Measurements from ENCODE around the gene SNRNP70. TPM values are rescaled to one million over a fixed set of nuclear protein-coding genes. Genes with fewer than 3 reads are reported as not detected.
"Not testable (repeated sequence)": the region's sequence is repeated elsewhere in the genome, so short reads cannot be mapped to it uniquely, and the experiment has no call there.

SNRNP70 gene
- polyA plus RNA-seq, 2 donors, result 160 to 252 TPM

DNA sequence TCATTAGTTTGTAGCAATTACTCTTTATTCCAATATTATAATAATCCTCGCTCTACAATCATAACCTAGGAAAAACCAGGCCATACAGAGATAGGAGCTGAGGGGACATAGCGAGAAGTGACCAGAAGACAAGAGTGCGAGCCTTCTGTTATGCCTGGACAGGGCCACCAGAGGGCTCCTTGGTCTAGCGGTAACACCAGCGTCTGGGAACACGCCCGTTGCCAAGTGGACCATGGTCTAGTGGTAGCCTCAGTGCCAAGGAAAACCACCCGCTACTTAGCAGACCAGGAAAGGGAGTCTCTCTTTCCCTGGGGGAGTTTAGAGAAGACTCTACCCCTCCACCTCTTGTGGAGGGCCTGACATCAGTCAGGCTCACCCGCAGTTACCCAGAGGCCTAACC is 10.4 kb upstream of the SNRNP70 start:
- peaks cover 0 to 10% of the 10 kb centered on the region in 2 donors for H3K9me3 ChIP-seq (ENCODE audit: control insufficient read depth in 2 of 2, insufficient read depth in 1 of 2, low read depth in 1 of 2, low read length in 1 of 2)
- not testable (repeated sequence) for H3K27ac ChIP-seq (ENCODE audit: low read depth in 2 of 2, low read length in 1 of 2); H3K4me3 ChIP-seq (ENCODE audit: low read depth in 1 of 2, low read length in 2 of 2); H3K36me3 ChIP-seq (ENCODE audit: control insufficient read depth in 2 of 2, insufficient read depth in 2 of 2, low read length in 1 of 2); H3K4me1 ChIP-seq (ENCODE audit: control insufficient read depth in 2 of 2, insufficient read depth in 2 of 2, low read length in 1 of 2)
- H3K27me3 ChIP-seq (ENCODE audit: control insufficient read depth in 1 of 2, insufficient read depth in 2 of 2, low read length in 2 of 2), result peaks cover 0 to 12% of the 10 kb centered on the region in 2 donors
- WGBS, 2 donors, result 12 to 17% methylated on average over 7 to 8 of the region's 9 CpGs

DNA sequence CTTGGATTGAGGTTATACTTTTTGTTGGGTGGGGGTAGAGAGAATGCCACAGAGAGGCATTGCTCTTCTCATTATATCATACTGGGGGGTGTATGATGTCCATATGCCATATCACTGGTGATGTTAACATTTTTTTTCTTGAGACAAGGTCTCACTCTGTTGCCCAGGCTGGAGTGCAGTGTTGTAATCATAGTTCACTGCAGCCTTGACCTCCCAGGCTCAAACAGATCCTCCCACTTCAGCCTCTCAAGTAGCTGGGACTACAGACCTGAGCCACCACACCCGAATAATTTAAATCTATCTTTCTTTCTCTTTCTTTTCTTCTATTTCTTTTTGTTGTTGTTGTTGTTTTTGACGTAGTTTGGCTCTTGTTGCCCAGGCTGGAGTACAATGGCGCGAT is 4.9 kb upstream of the SNRNP70 start:
- 77 to 89% methylated on average over 4 of the region's 4 CpGs for WGBS, 2 donors
- Histone ChIP-seq H3K4me3 (ENCODE audit: low read depth in 1 of 2, low read length in 2 of 2) (no peak overlapping the region), H3K27ac (ENCODE audit: low read depth in 2 of 2, low read length in 1 of 2) (no peak overlapping the region)

DNA sequence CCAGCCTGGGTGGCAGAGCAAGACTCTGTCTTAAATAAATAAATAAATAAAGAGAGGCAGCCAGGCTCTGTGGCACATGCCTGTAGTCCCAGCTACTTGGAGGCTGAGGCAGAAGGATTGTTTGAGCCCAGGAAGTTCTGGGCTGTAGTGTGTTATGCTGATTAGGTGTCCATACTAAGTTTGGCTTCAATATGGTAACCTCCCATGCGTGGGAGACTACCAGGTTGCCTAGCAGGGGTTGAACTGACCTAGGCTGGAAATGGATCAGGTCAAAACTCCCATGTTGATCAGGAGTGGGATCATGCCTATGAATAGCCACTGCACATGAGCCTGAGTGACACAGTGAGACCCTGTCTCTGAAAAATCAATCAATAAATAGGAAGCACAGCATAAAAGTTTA is 4.0 kb upstream of the SNRNP70 start:
- H3K27ac ChIP-seq (ENCODE audit: low read depth in 2 of 2, low read length in 1 of 2), result no peak overlapping the region
- H3K9me3 ChIP-seq (ENCODE audit: control insufficient read depth in 2 of 2, insufficient read depth in 1 of 2, low read depth in 1 of 2, low read length in 1 of 2), result no peaks in the 10 kb centered on the region
- H3K36me3 ChIP-seq (ENCODE audit: control insufficient read depth in 2 of 2, insufficient read depth in 2 of 2, low read length in 1 of 2), result peaks cover 0 to under 1% of the 10 kb centered on the region in 2 donors
- peaks cover 0 to 1% of the 10 kb centered on the region in 2 donors for H3K4me1 ChIP-seq (ENCODE audit: control insufficient read depth in 2 of 2, insufficient read depth in 2 of 2, low read length in 1 of 2)
- no peak overlapping the region for H3K4me3 ChIP-seq (ENCODE audit: low read depth in 1 of 2, low read length in 2 of 2)
- 88 to 90% methylated on average over 1 of the region's 1 CpG for WGBS, 2 donors
- H3K27me3 ChIP-seq (ENCODE audit: control insufficient read depth in 1 of 2, insufficient read depth in 2 of 2, low read length in 2 of 2), result no peaks in the 10 kb centered on the region

More for the DNA sequence above, 4.9 kb upstream of the SNRNP70 start:
- H3K9me3 ChIP-seq (ENCODE audit: control insufficient read depth in 2 of 2, insufficient read depth in 1 of 2, low read depth in 1 of 2, low read length in 1 of 2), result no peaks in the 10 kb centered on the region
- no peaks in the 10 kb centered on the region for H3K27me3 ChIP-seq (ENCODE audit: control insufficient read depth in 1 of 2, insufficient read depth in 2 of 2, low read length in 2 of 2)
- H3K36me3 ChIP-seq (ENCODE audit: control insufficient read depth in 2 of 2, insufficient read depth in 2 of 2, low read length in 1 of 2), result no peaks in the 10 kb centered on the region
- H3K4me1 ChIP-seq (ENCODE audit: control insufficient read depth in 2 of 2, insufficient read depth in 2 of 2, low read length in 1 of 2), result no peaks in the 10 kb centered on the region

- H3K27ac ChIP-seq (ENCODE audit: low read depth in 2 of 2, low read length in 1 of 2), result peak overlapping the region; percentile 77 to 92
- peaks cover 0 to 8% of the 10 kb centered on the region in 2 donors for H3K36me3 ChIP-seq (ENCODE audit: control insufficient read depth in 2 of 2, insufficient read depth in 2 of 2, low read length in 1 of 2)
- WGBS, 2 donors, result 53 to 62% methylated on average over 26 of the region's 26 CpGs
- H3K27me3 ChIP-seq (ENCODE audit: control insufficient read depth in 1 of 2, insufficient read depth in 2 of 2, low read length in 2 of 2), result no peaks in the 10 kb centered on the region
- no peaks in the 10 kb centered on the region for H3K9me3 ChIP-seq (ENCODE audit: control insufficient read depth in 2 of 2, insufficient read depth in 1 of 2, low read depth in 1 of 2, low read length in 1 of 2)
- H3K4me1 ChIP-seq (ENCODE audit: control insufficient read depth in 2 of 2, insufficient read depth in 2 of 2, low read length in 1 of 2), result peaks cover 3 to 4% of the 10 kb centered on the region in 2 donors
- peak overlapping the region; percentile 88 to 94 for H3K4me3 ChIP-seq (ENCODE audit: low read depth in 1 of 2, low read length in 2 of 2)
Observed at GRCh38 chr19:49084206-49085019, 838 bp upstream of the SNRNP70 start.

DNA sequence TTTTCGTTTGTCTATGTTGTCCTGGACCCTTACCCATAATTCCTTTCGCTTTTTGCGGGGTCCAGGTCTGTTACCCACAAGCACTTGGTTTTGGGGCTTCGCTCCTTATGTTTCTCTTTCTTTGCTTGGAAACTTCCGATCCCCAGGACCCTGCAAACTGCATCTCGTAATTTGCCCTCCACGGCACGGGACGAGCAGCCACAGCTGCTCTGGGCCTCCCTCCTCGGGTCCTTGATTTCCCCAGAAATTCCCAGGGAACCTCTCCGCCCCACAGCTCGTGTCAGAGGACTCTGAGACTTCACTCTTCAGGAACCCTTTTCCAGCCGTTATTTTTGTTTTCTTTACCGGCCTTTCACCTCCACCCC is 599 bp downstream of the SNRNP70 start:
- H3K36me3 ChIP-seq (ENCODE audit: control insufficient read depth in 2 of 2, insufficient read depth in 2 of 2, low read length in 1 of 2), result peaks cover 8 to 16% of the 10 kb centered on the region in 2 donors
- no peaks in the 10 kb centered on the region for H3K27me3 ChIP-seq (ENCODE audit: control insufficient read depth in 1 of 2, insufficient read depth in 2 of 2, low read length in 2 of 2)
- 0 to 1% methylated on average over 14 of the region's 14 CpGs for WGBS, 2 donors
- peak overlapping the region; percentile 88 to 94 for H3K4me3 ChIP-seq (ENCODE audit: low read depth in 1 of 2, low read length in 2 of 2)
- peaks cover 3 to 4% of the 10 kb centered on the region in 2 donors for H3K4me1 ChIP-seq (ENCODE audit: control insufficient read depth in 2 of 2, insufficient read depth in 2 of 2, low read length in 1 of 2)
- peak overlapping the region; percentile 77 to 92 for H3K27ac ChIP-seq (ENCODE audit: low read depth in 2 of 2, low read length in 1 of 2)
- H3K9me3 ChIP-seq (ENCODE audit: control insufficient read depth in 2 of 2, insufficient read depth in 1 of 2, low read depth in 1 of 2, low read length in 1 of 2), result no peaks in the 10 kb centered on the region

DNA sequence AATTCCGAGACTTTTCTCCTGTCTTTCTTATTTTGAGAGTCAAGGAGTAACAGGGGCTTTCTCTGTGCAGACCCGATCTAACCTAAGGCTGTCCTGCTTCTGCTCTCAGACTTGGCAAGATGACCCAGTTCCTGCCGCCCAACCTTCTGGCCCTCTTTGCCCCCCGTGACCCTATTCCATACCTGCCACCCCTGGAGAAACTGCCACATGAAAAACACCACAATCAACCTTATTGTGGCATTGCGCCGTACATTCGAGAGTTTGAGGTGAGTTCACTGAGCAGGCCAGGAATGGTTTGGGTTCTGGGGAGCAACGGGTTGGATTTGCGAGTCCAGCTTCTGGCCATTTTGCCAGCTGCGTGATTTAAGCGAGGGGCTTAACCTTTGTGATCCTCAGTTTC is 1.0 kb downstream of the SNRNP70 start:
- Histone ChIP-seq H3K9me3 (ENCODE audit: control insufficient read depth in 2 of 2, insufficient read depth in 1 of 2, low read depth in 1 of 2, low read length in 1 of 2) (no peaks in the 10 kb centered on the region), H3K36me3 (ENCODE audit: control insufficient read depth in 2 of 2, insufficient read depth in 2 of 2, low read length in 1 of 2) (peaks cover 9 to 20% of the 10 kb centered on the region in 2 donors), H3K4me3 (ENCODE audit: low read depth in 1 of 2, low read length in 2 of 2) (peak overlapping the region; percentile 88 to 94), H3K4me1 (ENCODE audit: control insufficient read depth in 2 of 2, insufficient read depth in 2 of 2, low read length in 1 of 2) (peaks cover 3 to 4% of the 10 kb centered on the region in 2 donors), H3K27ac (ENCODE audit: low read depth in 2 of 2, low read length in 1 of 2) (peak overlapping the region in 1 of 2 donors; percentile 16), H3K27me3 (ENCODE audit: control insufficient read depth in 1 of 2, insufficient read depth in 2 of 2, low read length in 2 of 2) (no peaks in the 10 kb centered on the region)
- 32% methylated on average over 11 of the region's 11 CpGs for WGBS, 2 donors

DNA sequence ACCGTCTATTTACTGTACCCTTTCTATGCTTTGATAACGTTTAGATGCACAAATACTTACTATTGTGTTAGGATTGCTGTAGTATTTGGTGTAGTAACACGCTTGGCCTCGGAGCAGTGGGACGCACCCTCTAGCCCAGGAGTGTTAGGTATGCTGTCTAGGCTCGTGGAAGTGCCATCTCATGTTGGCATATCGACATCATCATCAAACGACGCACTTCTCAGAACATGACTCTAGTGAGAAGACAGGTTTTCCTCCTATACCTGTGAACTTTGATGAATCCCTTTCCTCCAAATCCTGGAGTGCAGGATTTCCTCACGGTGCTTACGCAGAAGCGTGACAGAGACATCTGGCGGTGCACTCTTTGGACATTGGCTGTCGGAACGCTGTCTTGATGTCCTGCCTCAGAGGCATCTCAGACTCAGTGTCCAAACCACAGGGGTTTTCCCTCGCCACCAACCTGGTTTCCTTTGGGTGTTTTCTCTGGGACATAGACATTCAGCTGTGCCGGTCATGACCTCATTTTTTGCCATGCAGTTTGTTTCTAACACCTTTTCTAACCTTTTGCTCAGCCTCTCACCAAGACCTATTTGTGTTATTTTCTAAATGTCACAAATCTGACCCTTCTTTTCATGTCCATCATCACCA is 6.3 kb downstream of the SNRNP70 start:
- Histone ChIP-seq H3K9me3 (ENCODE audit: control insufficient read depth in 2 of 2, insufficient read depth in 1 of 2, low read depth in 1 of 2, low read length in 1 of 2) (no peaks in the 10 kb centered on the region), H3K27me3 (ENCODE audit: control insufficient read depth in 1 of 2, insufficient read depth in 2 of 2, low read length in 2 of 2) (no peaks in the 10 kb centered on the region), H3K36me3 (ENCODE audit: control insufficient read depth in 2 of 2, insufficient read depth in 2 of 2, low read length in 1 of 2) (peaks cover 13 to 26% of the 10 kb centered on the region in 2 donors), H3K4me1 (ENCODE audit: control insufficient read depth in 2 of 2, insufficient read depth in 2 of 2, low read length in 1 of 2) (peaks cover under 1 to 5% of the 10 kb centered on the region in 2 donors), H3K27ac (ENCODE audit: low read depth in 2 of 2, low read length in 1 of 2) (no peak overlapping the region), H3K4me3 (ENCODE audit: low read depth in 1 of 2, low read length in 2 of 2) (no peak overlapping the region)
- WGBS, 2 donors, result 88 to 89% methylated on average over 17 of the region's 17 CpGs

DNA sequence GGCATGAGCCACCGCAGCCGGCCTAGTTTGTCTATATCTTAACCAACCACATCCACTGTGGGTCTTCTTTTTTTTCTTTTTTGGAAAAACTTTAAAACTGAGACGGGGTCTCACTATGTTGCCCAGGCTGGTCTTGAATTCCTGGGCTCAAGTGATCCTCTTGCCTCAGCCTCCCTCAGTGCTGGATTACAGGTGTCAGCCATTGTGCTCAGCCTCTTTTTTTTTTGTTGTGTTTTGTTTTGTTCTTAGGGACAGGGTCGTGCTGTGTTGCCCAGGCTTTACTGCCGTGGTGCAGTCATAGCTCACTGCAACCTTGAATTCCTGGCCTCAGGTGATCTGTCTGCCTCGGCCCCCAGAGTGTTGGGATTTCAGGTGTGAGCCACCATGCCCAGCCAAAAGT is 7.4 kb downstream of the SNRNP70 start:
- Histone ChIP-seq H3K27me3 (ENCODE audit: control insufficient read depth in 1 of 2, insufficient read depth in 2 of 2, low read length in 2 of 2) (no peaks in the 10 kb centered on the region), H3K27ac (ENCODE audit: low read depth in 2 of 2, low read length in 1 of 2) (no peak overlapping the region), H3K4me3 (ENCODE audit: low read depth in 1 of 2, low read length in 2 of 2) (no peak overlapping the region), H3K36me3 (ENCODE audit: control insufficient read depth in 2 of 2, insufficient read depth in 2 of 2, low read length in 1 of 2) (peaks cover 13 to 24% of the 10 kb centered on the region in 2 donors), H3K9me3 (ENCODE audit: control insufficient read depth in 2 of 2, insufficient read depth in 1 of 2, low read depth in 1 of 2, low read length in 1 of 2) (no peaks in the 10 kb centered on the region), H3K4me1 (ENCODE audit: control insufficient read depth in 2 of 2, insufficient read depth in 2 of 2, low read length in 1 of 2) (peaks cover 0 to 3% of the 10 kb centered on the region in 2 donors)
- WGBS, 2 donors, result 88 to 90% methylated on average over 6 of the region's 6 CpGs

- Histone ChIP-seq H3K9me3 (ENCODE audit: control insufficient read depth in 2 of 2, insufficient read depth in 1 of 2, low read depth in 1 of 2, low read length in 1 of 2) (no peaks in the 10 kb centered on the region), H3K27me3 (ENCODE audit: control insufficient read depth in 1 of 2, insufficient read depth in 2 of 2, low read length in 2 of 2) (no peaks in the 10 kb centered on the region), H3K4me3 (ENCODE audit: low read depth in 1 of 2, low read length in 2 of 2) (no peak overlapping the region), H3K27ac (ENCODE audit: low read depth in 2 of 2, low read length in 1 of 2) (no peak overlapping the region), H3K36me3 (ENCODE audit: control insufficient read depth in 2 of 2, insufficient read depth in 2 of 2, low read length in 1 of 2) (peaks cover 24 to 35% of the 10 kb centered on the region in 2 donors), H3K4me1 (ENCODE audit: control insufficient read depth in 2 of 2, insufficient read depth in 2 of 2, low read length in 1 of 2) (peaks cover 0 to 3% of the 10 kb centered on the region in 2 donors)
- whole genome bisulfite sequencing, 2 donors, result 75 to 76% methylated on average over 23 of the region's 23 CpGs
Observed at GRCh38 chr19:49094505-49095482, 9.5 kb downstream of the SNRNP70 start.
